ENCODE measurements around the gene ANXA2. TPM values are rescaled to one million over a fixed set of nuclear protein-coding genes. Genes with fewer than 3 reads are reported as not detected.
"Not testable (repeated sequence)": the region's sequence is repeated elsewhere in the genome, so short reads cannot be mapped to it uniquely, and the experiment has no call there.

The ANXA2 gene
- total RNA-seq, 8 experiments from 2014 or later: 69.1 to 1,473 (median 614) TPM

DNA sequence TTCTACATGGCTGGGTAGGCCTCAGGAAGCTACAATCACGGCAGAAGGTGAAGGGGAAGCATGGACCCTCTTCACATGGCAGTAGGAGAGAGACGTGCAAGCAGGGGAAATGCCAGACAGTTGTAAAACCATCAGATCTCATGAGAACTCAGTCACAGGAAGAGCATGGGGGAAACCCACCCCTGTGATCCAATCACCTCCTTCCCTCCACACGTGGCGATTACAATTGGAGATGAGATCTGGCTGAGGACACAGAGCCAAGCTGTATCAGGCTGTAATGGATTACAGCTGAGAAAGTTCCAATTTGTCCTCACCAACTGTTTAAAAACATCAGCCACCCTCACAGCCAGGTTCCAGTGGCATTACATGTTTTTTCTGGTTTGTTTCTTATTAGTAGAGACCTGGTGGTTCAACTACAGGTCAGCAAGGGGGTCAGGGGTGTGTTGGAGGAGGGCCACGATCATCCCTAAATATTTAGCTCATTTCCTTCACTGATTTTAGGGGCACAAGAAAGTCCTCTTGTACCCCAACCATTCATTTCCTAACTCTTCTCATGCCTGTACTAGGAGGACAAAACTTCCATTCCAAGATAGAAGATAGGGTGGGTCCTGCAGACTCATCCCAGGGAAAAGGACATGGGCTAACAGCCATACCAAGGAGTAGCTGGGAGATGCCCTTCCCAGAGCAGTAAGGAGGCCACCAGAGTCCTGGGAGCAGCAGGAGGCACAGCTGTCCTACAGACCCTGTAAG is 54.4 kb downstream of the ANXA2 start:
- WGBS, 10 experiments: 31 to 100% (median 69%) methylated on average over 1 to 5 of the region's 5 CpGs; no CpG with 5 or more reads in 2 of the 10 experiments
- ATAC-seq (replicated peaks in 6 of 8): peak in 4 of 8 experiments; percentile 12 to 36 (median 19)
- Histone ChIP-seq H3K27ac (no peak overlapping the region), H3K4me3 (no peak overlapping the region), H3K4me1 (replicated peaks in 1 of 2) (peaks cover 0 to 4% of the 10 kb centered on the region in 2 donors)
- in situ Hi-C loops (cut with MboI; ENCODE audit: low pct_unique_long_range_greater_than_20kb in 2 of 9, low sequenced_read_pairs in 9 of 9, unreplicated experiment in 9 of 9): loop anchor here in 3 of 9 experiments (25.0 kb wide), 2 partner anchors 606 to 631 kb away; no protein-coding TSS in a partner anchor

DNA sequence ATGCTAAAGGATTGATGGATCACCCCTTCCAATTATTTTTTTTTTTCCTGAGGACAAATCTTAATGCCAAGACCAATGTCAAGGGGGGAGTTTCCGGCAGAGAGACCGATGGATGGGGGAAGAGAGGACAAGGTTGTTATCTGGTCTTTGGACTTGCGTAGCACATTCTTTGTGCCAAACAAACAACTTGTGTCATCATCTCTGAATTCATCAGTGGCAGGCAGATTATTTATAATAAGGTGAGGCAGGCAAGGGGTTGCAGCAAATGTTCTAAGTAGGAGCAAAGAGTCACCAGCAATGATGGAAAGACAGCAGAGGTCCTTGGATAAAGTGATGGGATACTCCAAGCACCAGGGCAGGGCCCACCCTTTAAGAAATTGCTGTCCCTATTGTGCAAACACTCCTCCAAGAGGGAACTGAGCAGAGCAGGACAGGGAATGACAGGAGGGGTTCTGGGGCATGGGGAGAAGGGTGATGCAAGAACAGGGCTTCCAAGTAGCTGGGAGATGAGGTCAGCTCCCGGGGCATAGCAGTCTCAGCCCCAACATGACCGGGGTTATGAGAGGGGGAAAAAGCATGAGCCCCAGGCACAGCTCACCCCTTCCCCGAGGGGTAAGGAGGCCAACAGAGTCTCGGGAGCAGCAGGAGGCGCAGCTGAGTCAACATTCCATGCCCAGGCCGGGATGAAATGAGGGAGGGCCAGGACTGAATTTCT is 57.4 kb downstream of the ANXA2 start:
- Histone ChIP-seq H3K4me3 (no peak overlapping the region), H3K27ac (no peak overlapping the region), H3K4me1 (replicated peaks in 1 of 2) (peaks cover 0 to 4% of the 10 kb centered on the region in 2 donors)
- in situ Hi-C loops (cut with MboI; ENCODE audit: low pct_unique_long_range_greater_than_20kb in 2 of 9, low sequenced_read_pairs in 9 of 9, unreplicated experiment in 9 of 9): loop anchor here in 3 of 9 experiments (25.0 kb wide), 2 partner anchors 603 to 628 kb away; no protein-coding TSS in a partner anchor
- 39 to 100% (median 93%) methylated on average over 1 to 7 of the region's 9 CpGs for WGBS, 10 experiments
- peak in 3 of 8 experiments; percentile 23 to 31 (median 27) for ATAC-seq (replicated peaks in 6 of 8)

DNA sequence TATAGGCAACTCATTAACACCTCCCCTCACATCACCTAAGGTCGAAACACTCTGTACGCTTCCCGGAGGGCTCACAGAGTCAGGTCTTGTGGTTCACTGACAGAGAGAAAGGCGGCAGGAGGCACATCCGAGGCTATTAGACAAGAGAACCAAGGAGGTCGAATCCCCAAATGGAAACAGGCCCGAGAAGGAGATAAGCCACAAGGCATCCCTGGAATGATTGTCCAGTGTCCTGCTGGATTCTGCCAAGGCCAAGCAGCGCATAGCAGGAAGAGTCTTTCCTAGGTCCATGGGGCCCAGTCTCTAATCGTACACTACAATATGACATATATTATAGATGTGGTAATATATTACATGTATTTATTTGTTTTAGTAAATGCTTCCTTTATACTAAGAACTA is 58.5 kb downstream of the ANXA2 start:
- peaks cover 0 to 4% of the 10 kb centered on the region in 2 donors for H3K4me1 ChIP-seq (replicated peaks in 1 of 2)
- 30 to 95% (median 87%) methylated on average over 2 to 7 of the region's 9 CpGs; no CpG with 5 or more reads in 3 of the 10 experiments for WGBS, 10 experiments
- H3K27ac ChIP-seq: no peak overlapping the region
- in situ Hi-C loops (cut with MboI; ENCODE audit: low pct_unique_long_range_greater_than_20kb in 2 of 9, low sequenced_read_pairs in 9 of 9, unreplicated experiment in 9 of 9): loop anchor here in 3 of 9 experiments (25.0 kb wide), 2 partner anchors 602 to 627 kb away; no protein-coding TSS in a partner anchor
- H3K4me3 ChIP-seq: no peak overlapping the region
- no peak for ATAC-seq (replicated peaks in 6 of 8)

DNA sequence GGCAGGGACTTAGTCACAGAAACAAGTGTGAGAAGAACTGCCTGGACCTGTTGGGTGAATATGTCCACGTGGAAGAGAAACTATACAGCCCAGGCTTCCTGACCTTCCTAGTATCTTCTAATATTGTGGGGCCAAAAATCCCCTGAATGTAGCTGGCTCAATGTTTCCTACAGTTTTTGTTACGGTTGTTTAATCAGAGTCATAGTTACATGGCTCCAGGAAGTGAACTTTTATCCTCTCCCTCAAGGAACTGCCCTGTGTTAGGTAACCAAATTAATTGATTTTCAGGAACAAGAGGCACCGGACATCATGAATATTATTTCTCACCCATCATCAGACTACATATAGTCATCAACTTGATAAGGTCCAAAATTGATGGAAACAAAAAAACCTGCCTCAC is 59.0 kb downstream of the ANXA2 start:
- in situ Hi-C loops (cut with MboI; ENCODE audit: low pct_unique_long_range_greater_than_20kb in 2 of 9, low sequenced_read_pairs in 9 of 9, unreplicated experiment in 9 of 9): loop anchor here in 3 of 9 experiments (25.0 kb wide), 2 partner anchors 602 to 627 kb away; no protein-coding TSS in a partner anchor
- Histone ChIP-seq H3K27ac (no peak overlapping the region), H3K4me1 (replicated peaks in 1 of 2) (peaks cover 0 to 4% of the 10 kb centered on the region in 2 donors), H3K4me3 (no peak overlapping the region)
- ATAC-seq (replicated peaks in 6 of 8): no peak
- WGBS, 10 experiments: 58 to 100% (median 89%) methylated on average over 1 to 3 of the region's 3 CpGs; no CpG with 5 or more reads in 1 of the 10 experiments

DNA sequence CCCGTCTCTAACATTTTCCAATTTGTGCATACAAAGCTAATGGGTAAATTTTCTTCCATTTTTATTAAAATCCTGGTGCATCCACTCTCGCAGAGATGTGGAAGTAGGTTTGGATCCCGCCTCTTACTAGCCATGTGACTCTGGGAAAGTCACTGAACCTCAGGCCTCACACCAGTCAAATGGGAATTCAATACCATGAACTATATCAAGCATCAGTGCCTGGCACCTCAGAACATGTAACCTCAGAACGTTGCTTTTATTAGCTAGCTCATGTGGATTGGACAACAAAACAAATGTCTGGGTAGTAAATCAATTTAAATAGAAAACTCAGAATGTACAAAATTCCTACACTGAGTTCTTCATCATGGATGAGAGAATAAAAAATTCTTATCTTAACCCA is 60.7 kb downstream of the ANXA2 start:
- in situ Hi-C loops (cut with MboI; ENCODE audit: low pct_unique_long_range_greater_than_20kb in 2 of 9, low sequenced_read_pairs in 9 of 9, unreplicated experiment in 9 of 9): loop anchor here in 3 of 9 experiments (25.0 kb wide), 2 partner anchors 600 to 625 kb away; no protein-coding TSS in a partner anchor
- no peak for ATAC-seq (replicated peaks in 6 of 8)
- WGBS, 10 experiments: 50 to 100% (median 75%) methylated on average over 1 to 3 of the region's 4 CpGs; no CpG with 5 or more reads in 2 of the 10 experiments

DNA sequence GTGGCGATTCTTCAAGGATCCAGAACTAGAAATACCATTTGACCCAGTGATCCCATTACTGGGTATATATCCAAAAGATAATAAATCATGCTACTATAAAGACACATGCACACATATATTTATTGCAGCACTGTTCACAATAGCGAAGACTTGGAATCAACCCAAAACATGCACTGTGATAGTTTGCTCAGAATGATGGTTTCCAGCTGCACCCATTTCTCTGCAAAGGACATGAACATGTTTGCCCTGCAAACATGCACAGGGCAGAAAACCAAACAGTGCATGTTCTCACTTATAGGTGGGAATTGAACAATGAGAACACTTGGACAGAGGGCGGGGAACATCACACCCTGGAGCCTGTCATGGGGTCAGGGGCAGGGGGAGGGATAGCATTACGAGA is 62.5 kb downstream of the ANXA2 start:
- in situ Hi-C loops (cut with MboI; ENCODE audit: low pct_unique_long_range_greater_than_20kb in 2 of 9, low sequenced_read_pairs in 9 of 9, unreplicated experiment in 9 of 9): loop anchor here in 3 of 9 experiments (25.0 kb wide), 2 partner anchors 598 to 623 kb away; no protein-coding TSS in a partner anchor
- H3K27ac ChIP-seq; H3K4me3 ChIP-seq; H3K4me1 ChIP-seq (replicated peaks in 1 of 2): not testable (repeated sequence)
- ATAC-seq (replicated peaks in 6 of 8): peak in 3 of 8 experiments; percentile 19 to 54 (median 35)
- 0 to 100% (median 91%) methylated on average over 1 to 2 of the region's 4 CpGs; no CpG with 5 or more reads in 4 of the 10 experiments for WGBS, 10 experiments

More for the DNA sequence above, 60.7 kb downstream of the ANXA2 start:
- H3K4me3 ChIP-seq: no peak overlapping the region
- H3K27ac ChIP-seq: no peak overlapping the region
- H3K4me1 ChIP-seq (replicated peaks in 1 of 2): peaks cover 0 to 4% of the 10 kb centered on the region in 2 donors

DNA sequence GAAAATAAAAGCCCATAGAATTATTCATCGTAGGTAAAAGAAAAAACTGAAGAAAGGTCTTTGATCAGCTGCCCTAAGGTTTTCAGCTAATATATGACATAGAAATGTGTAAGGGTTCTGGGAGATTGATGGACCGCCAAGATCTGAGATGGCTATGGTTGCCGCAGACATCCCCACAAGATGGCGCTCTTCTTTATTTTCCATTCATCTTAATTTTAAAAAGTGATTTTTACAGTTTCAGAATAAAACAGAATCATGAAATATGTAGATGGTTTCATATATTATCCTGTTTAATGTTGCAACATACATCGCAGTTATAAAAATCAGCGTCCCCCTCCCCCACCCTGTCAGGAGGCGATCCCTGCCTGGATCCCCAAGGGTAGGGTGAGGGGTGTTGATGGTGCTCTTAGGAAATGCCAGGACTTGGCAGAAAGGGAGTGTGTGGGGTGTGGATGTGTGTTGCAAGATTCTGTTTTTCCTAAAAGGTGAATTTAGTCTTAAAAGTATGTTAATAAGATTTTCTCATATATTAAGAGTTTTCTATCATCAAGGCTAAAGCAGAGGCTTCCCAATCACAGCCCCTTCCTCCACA is 68.8 kb downstream of the ANXA2 start:
- Histone ChIP-seq H3K4me1 (replicated peaks in 1 of 2) (peaks cover 19 to 28% of the 10 kb centered on the region in 2 donors), H3K4me3 (no peak overlapping the region), H3K27ac (no peak overlapping the region)
- peak in 3 of 8 experiments; percentile 44 to 66 (median 58) for ATAC-seq (replicated peaks in 6 of 8)
- in situ Hi-C loops (cut with MboI; ENCODE audit: low pct_unique_long_range_greater_than_20kb in 2 of 9, low sequenced_read_pairs in 9 of 9, unreplicated experiment in 9 of 9): loop anchor here in 5 of 9 experiments (10.0 to 25.0 kb wide), 4 partner anchors 584 to 617 kb away; no protein-coding TSS in a partner anchor
- WGBS, 10 experiments: 0 to 71% (median 40%) methylated on average over 1 to 6 of the region's 7 CpGs; no CpG with 5 or more reads in 1 of the 10 experiments

DNA sequence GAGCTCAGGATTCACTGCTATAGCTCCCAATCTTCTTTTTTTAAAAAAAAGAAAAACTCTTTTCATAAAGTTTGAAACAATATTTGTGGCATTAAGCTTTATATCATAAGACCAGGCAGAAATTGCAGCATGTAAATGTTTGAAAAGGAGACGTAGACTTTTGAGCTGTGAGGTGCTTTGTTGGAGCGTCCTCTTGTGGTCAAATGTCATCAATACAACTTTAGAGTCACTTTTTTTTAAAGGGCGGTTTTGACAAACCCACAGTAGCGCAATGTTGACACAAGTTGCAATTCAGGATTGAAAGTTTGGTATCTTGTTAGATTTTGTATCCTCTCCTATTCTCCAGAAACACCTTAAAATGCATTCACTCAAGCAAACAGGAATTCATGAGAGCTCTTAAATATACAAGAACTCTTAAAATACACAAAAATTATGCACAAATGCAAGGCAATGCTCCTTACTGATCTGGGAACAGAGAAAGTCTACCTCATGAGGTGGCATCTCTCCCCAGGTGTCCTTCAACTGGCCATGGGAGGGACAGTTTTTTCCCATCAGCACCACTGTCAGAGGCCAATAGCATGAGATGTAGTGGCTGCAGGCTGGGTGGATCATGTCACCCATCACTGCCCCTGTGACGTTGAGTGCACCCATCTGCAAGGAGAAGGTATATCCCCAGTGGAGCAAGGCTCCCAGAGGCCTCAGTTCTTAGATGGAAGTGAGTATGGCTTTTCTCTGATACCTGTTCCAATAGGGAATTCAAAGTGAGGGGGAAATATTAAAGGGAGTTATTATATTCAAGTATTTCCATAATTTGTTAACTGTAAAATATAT is 70.7 kb downstream of the ANXA2 start:
- peak in 6 of 8 experiments; percentile 30 to 57 (median 42) for ATAC-seq (replicated peaks in 6 of 8)
- WGBS, 10 experiments: 0 to 50% (median 9%) methylated on average over 2 to 5 of the region's 5 CpGs; no CpG with 5 or more reads in 2 of the 10 experiments
- in situ Hi-C loops (cut with MboI; ENCODE audit: low pct_unique_long_range_greater_than_20kb in 2 of 9, low sequenced_read_pairs in 9 of 9, unreplicated experiment in 9 of 9): loop anchor here in 5 of 9 experiments (10.0 to 25.0 kb wide), 4 partner anchors 582 to 615 kb away; no protein-coding TSS in a partner anchor

DNA sequence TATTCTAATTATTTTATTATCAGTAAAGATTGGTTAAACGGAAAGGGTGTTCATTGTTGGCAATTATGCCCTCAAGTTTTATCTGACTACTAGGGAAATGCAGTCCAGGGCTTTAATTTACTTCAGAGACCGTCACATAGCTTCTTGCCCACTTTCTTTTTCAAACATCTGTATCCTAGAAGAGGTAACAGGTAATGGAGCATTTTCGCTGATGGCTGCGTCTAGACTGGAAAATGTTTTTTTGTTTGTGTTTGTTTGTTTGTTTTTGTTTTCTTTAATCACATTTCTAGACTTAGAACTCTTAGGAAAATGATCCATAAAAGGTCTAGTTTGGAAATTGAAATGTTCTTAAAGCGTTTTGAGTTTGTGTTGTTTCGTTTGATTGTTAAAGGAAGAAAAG is 71.4 kb downstream of the ANXA2 start:
- no peak overlapping the region for H3K4me3 ChIP-seq
- peaks cover 24 to 34% of the 10 kb centered on the region in 2 donors for H3K4me1 ChIP-seq (replicated peaks in 1 of 2)
- 7 to 74% (median 28%) methylated on average over 2 to 6 of the region's 6 CpGs for WGBS, 10 experiments
- no peak for ATAC-seq (replicated peaks in 6 of 8)
- in situ Hi-C loops (cut with MboI; ENCODE audit: low pct_unique_long_range_greater_than_20kb in 2 of 9, low sequenced_read_pairs in 9 of 9, unreplicated experiment in 9 of 9): loop anchor here in 5 of 9 experiments (10.0 to 25.0 kb wide), 4 partner anchors 582 to 614 kb away; no protein-coding TSS in a partner anchor
- no peak overlapping the region for H3K27ac ChIP-seq

More for the DNA sequence above, 70.7 kb downstream of the ANXA2 start:
- no peak overlapping the region for H3K27ac ChIP-seq
- H3K4me1 ChIP-seq (replicated peaks in 1 of 2): peaks cover 24 to 34% of the 10 kb centered on the region in 2 donors
- H3K4me3 ChIP-seq: no peak overlapping the region

DNA sequence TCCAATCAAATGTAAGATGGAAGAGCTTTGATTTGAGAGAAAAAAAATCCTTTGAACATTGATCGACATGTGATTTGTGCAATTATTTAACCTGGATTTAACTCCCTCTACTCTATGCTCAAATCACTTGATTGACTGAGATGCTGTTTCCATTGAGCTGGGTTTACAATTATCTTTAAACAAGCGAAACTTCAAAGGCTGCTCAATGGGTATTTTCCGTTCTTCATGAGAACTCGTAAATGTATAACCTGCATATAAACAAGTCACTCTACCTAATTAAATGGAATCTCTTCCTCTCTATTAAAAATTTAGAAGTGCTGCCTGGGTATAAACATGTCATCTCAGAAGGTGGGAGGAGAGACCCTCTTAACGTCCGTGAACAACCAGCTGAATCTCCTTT is 71.9 kb downstream of the ANXA2 start:
- Histone ChIP-seq H3K4me3 (no peak overlapping the region), H3K27ac (no peak overlapping the region), H3K4me1 (replicated peaks in 1 of 2) (peaks cover 24 to 34% of the 10 kb centered on the region in 2 donors)
- in situ Hi-C loops (cut with MboI; ENCODE audit: low pct_unique_long_range_greater_than_20kb in 2 of 9, low sequenced_read_pairs in 9 of 9, unreplicated experiment in 9 of 9): loop anchor here in 5 of 9 experiments (10.0 to 25.0 kb wide), 4 partner anchors 581 to 614 kb away; no protein-coding TSS in a partner anchor
- ATAC-seq (replicated peaks in 6 of 8): no peak
- 26 to 86% (median 58%) methylated on average over 1 to 6 of the region's 6 CpGs for WGBS, 10 experiments

DNA sequence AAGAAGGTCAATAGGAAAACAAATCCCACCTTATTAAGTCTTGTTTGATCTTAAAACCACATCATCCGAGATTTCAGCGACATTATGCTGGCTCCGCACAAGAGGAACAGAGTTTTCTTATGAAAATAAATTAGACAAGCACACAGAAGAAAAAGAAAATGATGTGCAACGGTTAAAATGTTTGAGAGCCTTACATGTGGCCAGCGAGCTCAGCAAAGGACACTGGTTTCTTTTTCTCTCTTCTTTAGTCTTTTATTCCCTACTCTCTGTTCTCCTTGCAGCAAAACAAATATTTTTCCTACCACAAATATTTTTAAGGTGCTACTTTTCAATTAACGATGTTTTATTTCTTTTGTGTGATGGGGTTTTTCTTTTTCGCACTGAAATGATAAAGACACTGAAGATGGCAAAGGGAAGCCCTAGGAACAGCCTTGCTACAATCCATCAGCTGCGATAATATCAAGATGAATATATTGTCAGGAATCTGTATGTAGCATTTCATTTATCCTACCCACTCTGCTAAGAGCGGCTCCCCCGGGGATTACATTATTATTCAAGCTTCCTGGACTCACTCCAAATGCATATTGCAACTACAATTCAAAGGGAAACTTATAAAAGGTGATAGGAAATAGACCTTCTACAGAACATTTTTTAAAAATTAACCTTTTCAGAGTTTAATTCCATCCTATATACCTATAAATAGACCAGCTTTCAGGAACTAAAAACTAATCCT is 72.9 kb downstream of the ANXA2 start:
- 16 to 83% (median 54%) methylated on average over 2 to 10 of the region's 10 CpGs for WGBS, 10 experiments
- H3K27ac ChIP-seq: no peak overlapping the region
- H3K4me1 ChIP-seq (replicated peaks in 1 of 2): peaks cover 24 to 34% of the 10 kb centered on the region in 2 donors
- in situ Hi-C loops (cut with MboI; ENCODE audit: low pct_unique_long_range_greater_than_20kb in 2 of 9, low sequenced_read_pairs in 9 of 9, unreplicated experiment in 9 of 9): loop anchor here (10.0 to 25.0 kb wide), 6 partner anchors 413 to 788 kb away; no protein-coding TSS in a partner anchor
- peak in 4 of 8 experiments; percentile 20 to 83 (median 67) for ATAC-seq (replicated peaks in 6 of 8)
- no peak overlapping the region for H3K4me3 ChIP-seq
